Upper lobe of left lung (tissue), 6 donors: ENCODE results near the gene TM4SF18. TPM values are rescaled to one million over a fixed set of nuclear protein-coding genes. Genes with fewer than 3 reads are reported as not detected.

Experiments used
- ATAC-seq, 2 donors: fragments of 200-7000 bp; cut with Tn5 transposase; one replicate each; pipeline ENCODE4 v1.9.1; 2022; ENCODE audit warnings: mild to moderate bottlenecking in 2 of 2, moderate library complexity in 2 of 2; ENCODE audit not compliant: low FRiP score in 2 of 2
- DNase-seq, 2 donors: peaks; one replicate each; pipeline ENCODE4 v3.0.0-alpha.2; 2019 to 2020
- H3K27ac ChIP-seq, 4 donors: fragments of 200-600 bp; sonication (generic); one replicate each; pipeline ENCODE4 v1.5.1; 2016 to 2019
- H3K27me3 ChIP-seq, 4 donors: fragments of 200-600 bp; sonication (generic); one replicate each; pipeline ENCODE4 v1.5.1; 2017 to 2019
- H3K36me3 ChIP-seq, 4 donors: fragments of 200-600 bp; sonication (generic); one replicate each; pipeline ENCODE4 v1.5.1; 2016 to 2019
- H3K4me1 ChIP-seq, 4 donors: fragments of 200-600 bp; sonication (generic); one replicate each; pipeline ENCODE4 v1.5.1; 2018 to 2019
- H3K4me3 ChIP-seq, 4 donors: fragments of 200-600 bp; sonication (generic); one replicate each; pipeline ENCODE4 v1.5.1; 2017 to 2019; ENCODE audit warnings: mild to moderate bottlenecking in 2 of 4, moderate library complexity in 1 of 4
- H3K9me3 ChIP-seq, 4 donors: fragments of 200-600 bp; sonication (generic); one replicate each; pipeline ENCODE4 v1.5.1; 2018 to 2019
- EP300 ChIP-seq, 4 donors: sonication (generic); formaldehyde crosslinking; IDR thresholded peaks; one replicate each; pipeline ENCODE4 v1.5.1; 2017; ENCODE audit warnings: antibody characterized with exemption in 4 of 4, control low read depth in 2 of 4
- POLR2A ChIP-seq, 4 donors: fragments of 450-650 bp; IDR thresholded peaks; one replicate each; pipeline ENCODE4 v1.5.1; 2016 to 2017; ENCODE audit warnings: antibody characterized with exemption in 4 of 4, mild to moderate bottlenecking in 2 of 4
- POLR2AphosphoS5 ChIP-seq, 2 donors: sonication (generic); formaldehyde crosslinking; IDR thresholded peaks; one replicate each; pipeline ENCODE4 v1.5.1; 2017; ENCODE audit warnings: antibody characterized with exemption in 2 of 2
- WGBS, 2 donors: methylation state at CpG; one replicate each; pipeline ENCODE4 v1.1.5; 2017 to 2018; 5-methylcytosine and 5-hydroxymethylcytosine counted together
- total RNA-seq, 6 donors: library from RNA; depleted of rRNA in 4 of 6; stranded (reverse); fragments of >200 nt in 4 of 6; gene quantifications; one replicate each; pipeline versions ENCODE4 v1.1.0 to v1.2.1, GENCODE V29; 2016 to 2021
- TF ChIP-seq, protein P1 (sequence below), 6 experiments: fragments of 450-650 bp in 4 of 6; fragments of 200-600 bp in 2 of 6; sonication (generic) in 2 of 6; IDR thresholded peaks; one replicate each; pipeline ENCODE4 v1.5.1; 2016 to 2019; ENCODE audit warnings: antibody characterized with exemption in 6 of 6
- donor health status: DM: no; HTN: no; CAD: no; lungs with moderate emphysema.
- donor health status: DM: no; HTN: yes; CAD: no; lungs with severe emphysema.

Gene TM4SF18
- total RNA-seq, 6 donors from 2014 or later, result 0.55 to 16.6 (median 2.5) TPM

DNA sequence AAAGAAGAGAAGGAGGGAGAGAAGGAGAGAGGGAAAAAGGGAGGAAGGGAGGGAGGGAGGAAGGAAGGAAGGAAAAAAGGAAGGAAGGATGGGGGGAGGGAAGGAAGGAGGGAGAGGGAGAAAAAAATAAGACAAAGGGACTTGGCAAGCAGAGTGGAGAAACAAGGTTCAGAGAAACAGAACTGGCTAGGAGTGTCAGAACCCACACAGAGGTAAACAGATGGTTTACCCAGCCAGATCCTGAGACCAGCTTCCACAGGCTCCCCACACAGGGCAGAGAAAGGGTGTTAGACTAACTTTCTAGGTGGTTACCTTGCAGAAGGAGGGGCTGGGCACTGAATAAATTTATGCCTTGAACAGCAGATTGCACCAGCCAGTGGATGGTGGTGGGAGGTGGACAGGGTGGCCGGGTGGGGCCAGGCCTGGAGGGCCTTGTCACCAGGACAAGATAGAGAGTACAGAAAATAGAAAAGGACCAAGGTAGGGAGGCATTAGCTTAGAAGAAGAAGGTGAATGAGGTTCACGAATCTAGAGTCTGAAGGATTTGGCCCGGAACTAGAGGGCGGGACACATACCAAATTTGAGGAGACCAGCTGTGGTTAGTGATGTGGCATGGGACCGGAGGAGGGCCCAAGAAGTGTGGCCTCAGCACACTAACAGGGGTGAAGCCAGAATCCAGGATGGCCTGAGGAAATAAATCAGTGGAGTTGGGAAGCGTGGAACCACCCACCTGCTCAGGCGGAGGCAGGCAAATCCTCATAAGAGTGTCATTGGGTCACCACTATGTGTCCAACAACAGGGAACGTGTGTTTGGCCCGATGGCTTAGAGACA lies 45.3 kb upstream of the TM4SF18 start:
- peak overlapping the region in 1 of 4 donors; percentile 54 for H3K4me3 ChIP-seq
- H3K9me3 ChIP-seq, result no peaks in the 10 kb centered on the region
- TF ChIP-seq POLR2AphosphoS5 (IDR thresholded peaks at IDR 0.05) (no peak), POLR2A (IDR thresholded peaks at IDR 0.05) (no peak), EP300 (IDR thresholded peaks at IDR 0.05) (no peak)
- TF ChIP-seq, protein P1, sequence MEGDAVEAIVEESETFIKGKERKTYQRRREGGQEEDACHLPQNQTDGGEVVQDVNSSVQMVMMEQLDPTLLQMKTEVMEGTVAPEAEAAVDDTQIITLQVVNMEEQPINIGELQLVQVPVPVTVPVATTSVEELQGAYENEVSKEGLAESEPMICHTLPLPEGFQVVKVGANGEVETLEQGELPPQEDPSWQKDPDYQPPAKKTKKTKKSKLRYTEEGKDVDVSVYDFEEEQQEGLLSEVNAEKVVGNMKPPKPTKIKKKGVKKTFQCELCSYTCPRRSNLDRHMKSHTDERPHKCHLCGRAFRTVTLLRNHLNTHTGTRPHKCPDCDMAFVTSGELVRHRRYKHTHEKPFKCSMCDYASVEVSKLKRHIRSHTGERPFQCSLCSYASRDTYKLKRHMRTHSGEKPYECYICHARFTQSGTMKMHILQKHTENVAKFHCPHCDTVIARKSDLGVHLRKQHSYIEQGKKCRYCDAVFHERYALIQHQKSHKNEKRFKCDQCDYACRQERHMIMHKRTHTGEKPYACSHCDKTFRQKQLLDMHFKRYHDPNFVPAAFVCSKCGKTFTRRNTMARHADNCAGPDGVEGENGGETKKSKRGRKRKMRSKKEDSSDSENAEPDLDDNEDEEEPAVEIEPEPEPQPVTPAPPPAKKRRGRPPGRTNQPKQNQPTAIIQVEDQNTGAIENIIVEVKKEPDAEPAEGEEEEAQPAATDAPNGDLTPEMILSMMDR (IDR thresholded peaks at IDR 0.05), result no peak
- peak overlapping the region; percentile 82 to 87 (median 84) for H3K27ac ChIP-seq
- no peak for ATAC-seq
- 86 to 90% methylated on average over 8 to 9 of the region's 9 CpGs for WGBS, 2 donors
- H3K27me3 ChIP-seq, result no peaks in the 10 kb centered on the region
- DNase-seq, result peak in 1 of 2 donors; percentile 22
- peaks cover 0 to 12% (median 0%) of the 10 kb centered on the region in 4 donors for H3K36me3 ChIP-seq
- peaks cover 26 to 36% (median 32%) of the 10 kb centered on the region in 4 donors for H3K4me1 ChIP-seq

DNA sequence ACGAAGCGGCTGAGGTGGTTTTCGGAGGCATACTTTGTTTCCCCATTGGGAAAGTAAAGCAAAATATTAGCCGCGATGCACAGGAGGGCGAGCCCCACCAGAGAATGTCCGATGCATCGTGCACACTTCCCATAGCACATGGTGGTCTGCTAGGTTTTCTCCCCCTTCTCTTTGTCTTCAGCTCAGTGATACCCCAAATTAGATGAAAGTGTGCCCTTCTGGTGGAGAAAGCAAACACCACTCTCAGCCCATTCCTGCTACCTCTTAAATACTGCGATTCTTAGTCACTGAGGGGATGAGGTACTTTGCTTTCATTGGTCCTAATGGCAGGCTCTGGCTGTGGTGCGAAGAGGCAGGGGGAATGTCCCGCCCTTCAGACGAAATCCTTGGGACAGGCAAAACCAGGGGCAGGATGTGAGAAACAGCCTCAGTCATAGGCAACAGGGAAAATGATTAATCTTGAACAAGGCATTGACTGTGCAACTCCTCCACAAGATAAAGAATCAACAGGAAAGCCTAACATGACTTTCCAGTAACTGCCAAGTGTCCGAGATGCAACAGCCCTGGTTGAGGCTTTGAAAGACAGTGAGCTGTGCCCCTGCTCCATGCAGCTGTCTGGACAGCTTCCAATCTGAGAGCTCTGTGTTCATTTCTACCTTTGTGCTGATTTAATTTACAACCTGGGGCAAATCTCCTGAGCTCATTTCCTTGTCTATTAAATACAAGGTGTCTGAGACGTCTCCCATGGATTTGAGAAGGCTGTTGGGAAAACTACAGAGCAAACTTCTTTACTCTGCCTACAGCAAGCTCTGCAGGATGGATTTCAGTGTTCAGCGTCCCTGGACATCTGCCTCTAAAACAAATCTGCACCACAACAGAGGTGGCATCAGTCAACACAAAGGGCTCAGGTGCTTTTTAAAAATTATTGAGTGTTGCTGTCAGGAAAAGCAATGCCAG lies 44.2 kb upstream of the TM4SF18 start, which contains the start of gene TM4SF1:
TSS of gene TM4SF1 (minus strand) at position 242 of the 957 bp plus-strand sequence. CDS start at position 140, 102 bp downstream.
- H3K4me1 ChIP-seq, result peaks cover 30 to 46% (median 35%) of the 10 kb centered on the region in 4 donors
- TF ChIP-seq, protein P1 (IDR thresholded peaks at IDR 0.05), result peak in 3 of 6 experiments; percentile 20 to 37 (median 22)
- TF ChIP-seq POLR2A (IDR thresholded peaks at IDR 0.05) (peak in 3 of 4 donors; percentile 65 to 93 (median 82)), EP300 (IDR thresholded peaks at IDR 0.05) (peak in 3 of 4 donors; percentile 11 to 87 (median 82)), POLR2AphosphoS5 (IDR thresholded peaks at IDR 0.05) (peak; percentile 83 to 96)
- DNase-seq, result peak in 1 of 2 donors; percentile 82
- H3K4me3 ChIP-seq, result peak within 1 kb of the TSS; percentile 2 to 61 (median 50)
- WGBS, 2 donors, result 25 to 31% methylated on average over 15 of the region's 15 CpGs
- peak; percentile 90 to 93 for ATAC-seq
- no peaks in the 10 kb centered on the region for H3K9me3 ChIP-seq
- H3K27ac ChIP-seq, result peak within 1 kb of the TSS; percentile 82 to 87 (median 84)
- H3K27me3 ChIP-seq, result no peaks in the 10 kb centered on the region
- H3K36me3 ChIP-seq, result peaks cover 0 to 19% (median 1%) of the 10 kb centered on the region in 4 donors

DNA sequence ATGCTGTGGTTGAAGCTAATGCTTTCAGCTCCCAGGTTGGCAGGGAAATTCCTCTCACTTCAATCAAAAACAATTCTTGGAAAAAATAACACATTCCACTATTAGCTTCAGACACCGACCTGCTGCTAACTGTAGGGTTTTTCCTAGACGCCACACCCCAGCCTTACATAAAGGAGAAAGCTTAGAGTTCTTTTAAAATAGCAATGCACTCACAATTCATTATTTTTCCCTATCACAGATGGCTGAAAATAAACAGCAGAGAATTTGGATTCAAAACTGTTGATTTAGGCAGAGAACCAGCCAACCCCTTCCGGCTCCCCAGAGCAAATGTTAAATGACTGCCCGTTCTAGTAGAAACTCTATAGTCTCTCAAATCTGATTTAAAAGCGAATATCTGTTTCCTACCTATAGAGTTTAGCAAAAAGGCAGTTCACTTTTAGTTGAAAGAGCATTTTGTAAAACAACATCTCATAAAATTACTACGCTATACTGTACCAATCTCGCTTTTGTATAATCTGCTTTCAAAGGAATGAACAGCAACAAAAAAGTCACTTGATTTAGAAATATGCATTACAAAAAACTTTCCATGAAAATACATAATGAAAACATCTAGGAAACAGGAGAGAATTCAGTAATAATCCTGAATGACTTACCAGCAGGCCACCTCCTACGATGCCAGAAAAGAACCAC lies 43.4 kb upstream of the TM4SF18 start:
- DNase-seq, result no peak
- ATAC-seq, result peak in 1 of 2 donors; percentile 51
- TF ChIP-seq, protein P1 (IDR thresholded peaks at IDR 0.05), result no peak
- no peak for TF ChIP-seq POLR2AphosphoS5 (IDR thresholded peaks at IDR 0.05)
- TF ChIP-seq POLR2A (IDR thresholded peaks at IDR 0.05), result no peak
- TF ChIP-seq EP300 (IDR thresholded peaks at IDR 0.05), result no peak
- H3K36me3 ChIP-seq, result peaks cover 0 to 26% (median 3%) of the 10 kb centered on the region in 4 donors
- H3K27me3 ChIP-seq, result no peaks in the 10 kb centered on the region
- no peaks in the 10 kb centered on the region for H3K9me3 ChIP-seq
- H3K4me3 ChIP-seq, result peak overlapping the region; percentile 2 to 61 (median 50)
- H3K27ac ChIP-seq, result peak overlapping the region; percentile 82 to 87 (median 84)
- peaks cover 30 to 54% (median 43%) of the 10 kb centered on the region in 4 donors for H3K4me1 ChIP-seq
- 25 to 27% methylated on average over 8 of the region's 8 CpGs for WGBS, 2 donors

DNA sequence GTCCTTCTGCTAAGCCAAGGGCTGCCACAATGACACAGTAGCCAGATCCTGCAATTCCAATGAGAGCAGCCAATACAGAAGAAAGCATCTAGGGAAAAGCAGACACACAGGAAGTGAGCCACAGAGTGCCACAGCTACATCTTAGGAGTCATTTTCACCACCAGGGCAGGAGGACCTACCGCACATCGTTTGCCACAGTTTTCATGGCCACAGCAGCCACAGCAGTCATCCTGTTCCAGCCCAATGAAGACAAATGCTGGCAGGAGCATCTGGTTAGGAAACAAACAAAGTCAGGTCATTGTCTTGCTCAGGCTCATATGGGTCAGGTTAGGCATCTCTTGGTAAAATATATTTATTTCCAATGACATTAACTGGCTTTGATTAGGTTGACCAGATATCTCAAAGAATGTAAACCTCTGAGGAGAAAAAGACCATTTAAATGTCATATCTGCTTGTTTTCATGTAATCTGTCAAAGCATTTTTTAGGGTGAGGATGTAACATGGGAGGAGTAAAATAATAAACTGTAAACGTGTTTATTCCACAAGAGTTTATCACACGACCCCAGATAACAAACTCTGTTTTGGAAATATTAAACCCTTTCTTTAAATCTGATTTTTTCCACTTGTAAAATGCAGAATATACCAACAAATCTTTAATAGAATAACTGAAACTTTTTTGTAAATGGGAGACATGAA lies 42.2 kb upstream of the TM4SF18 start:
- no peak for TF ChIP-seq EP300 (IDR thresholded peaks at IDR 0.05)
- no peak for TF ChIP-seq POLR2AphosphoS5 (IDR thresholded peaks at IDR 0.05)
- TF ChIP-seq, protein P1 (IDR thresholded peaks at IDR 0.05), result no peak
- no peak for TF ChIP-seq POLR2A (IDR thresholded peaks at IDR 0.05)
- no peak for DNase-seq
- 48 to 53% methylated on average over 4 of the region's 4 CpGs for WGBS, 2 donors
- Histone ChIP-seq H3K27me3 (no peaks in the 10 kb centered on the region), H3K4me3 (peak overlapping the region; percentile 19 to 61 (median 50)), H3K27ac (peak overlapping the region; percentile 82 to 87 (median 84)), H3K4me1 (peaks cover 38 to 65% (median 47%) of the 10 kb centered on the region in 4 donors), H3K36me3 (peaks cover 0 to 33% (median 3%) of the 10 kb centered on the region in 4 donors), H3K9me3 (no peaks in the 10 kb centered on the region)
- no peak for ATAC-seq
